ENCODE results near the gene PPIL4. TPM values are rescaled to one million over a fixed set of nuclear protein-coding genes. Genes with fewer than 3 reads are reported as not detected.

PPIL4 gene
- total and polyA plus RNA-seq, 2 experiments from 2014 or later, result 35.1 to 47.3 TPM

GRCh38 chr6:149471801-149472200 lies 74.0 kb downstream of the PPIL4 start:
- Histone ChIP-seq H4K20me1 (replicated peaks; ENCODE audit: insufficient read depth) (no peaks in the 10 kb centered on the region), H3K27ac (ENCODE audit: low read depth) (no peak overlapping the region), H3F3A (replicated peaks; ENCODE audit: low read depth) (no peaks in the 10 kb centered on the region), H3K4me1 (ENCODE audit: insufficient read depth) (0 out of 2 replicates have a peak, but pooled peaks cover 6% of the 10 kb centered on the region), H3K9me2 (ENCODE audit: insufficient read depth) (no peaks in the 10 kb centered on the region), H3K27me3 (ENCODE audit: insufficient read depth) (no peaks in the 10 kb centered on the region), H3K4me3 (no peak overlapping the region), H3K36me3 (ENCODE audit: insufficient read depth) (no peaks in the 10 kb centered on the region), H3K4me2 (no peak overlapping the region), H3K79me2 (replicated peaks; ENCODE audit: insufficient read depth) (no peaks in the 10 kb centered on the region), H2AFZ (no peak overlapping the region)
- DNase-seq (ENCODE audit: low spot score) (no peak), ATAC-seq (no peak)
- Mint-ChIP-seq H3K27ac (no peak overlapping the region), H3K36me3 (ENCODE audit: low read depth) (no peaks in the 10 kb centered on the region), H3K4me3 (no peak overlapping the region), H3K4me1 (peaks cover 8% of the 10 kb centered on the region; the same call in 2 of the 3 replicates), H3K27me3 (ENCODE audit: insufficient read depth, low read depth, poor library complexity) (peaks cover 13% of the 10 kb centered on the region), H3K9me3 (no peaks in the 10 kb centered on the region)
- TF ChIP-seq POLR2AphosphoS5 (IDR thresholded peaks at IDR 0.05; ENCODE audit: low read depth), result no peak
- TF ChIP-seq NANOG (IDR thresholded peaks at IDR 0.05; ENCODE audit: borderline replicate concordance), result no peak
- no peak for TF ChIP-seq JUNB (IDR thresholded peaks at IDR 0.05; ENCODE audit: unreplicated experiment)
- no peak for TF ChIP-seq ETS1 (IDR thresholded peaks at IDR 0.05)
- TF ChIP-seq EZH2phosphoT487 (IDR thresholded peaks at IDR 0.05; ENCODE audit: unreplicated experiment), result no peak
- TF ChIP-seq CTCF (conservative IDR thresholded peaks at IDR 0.05; ENCODE audit: low read depth in 2 of 2), result no peak
- no peak for TF ChIP-seq CREB1 (CRISPR knock-in tag; IDR thresholded peaks at IDR 0.05; ENCODE audit: low read depth)
- TF ChIP-seq ZNF462 (CRISPR knock-in tag; IDR thresholded peaks at IDR 0.05), result no peak
- no peak for TF ChIP-seq ZNF331 (CRISPR knock-in tag; IDR thresholded peaks at IDR 0.05; ENCODE audit: low read depth)
- TF ChIP-seq ZNF114 (CRISPR knock-in tag; IDR thresholded peaks at IDR 0.05), result no peak
- TF ChIP-seq STAT1 (IDR thresholded peaks at IDR 0.05; ENCODE audit: unreplicated experiment), result no peak

Data from GM23338 (cell line).